ENCODE measurements around the gene STUB1. TPM values are rescaled to one million over a fixed set of nuclear protein-coding genes. Genes with fewer than 3 reads are reported as not detected.
A peak's percentile ranks its signal among the peaks of the same experiment; 100 is the strongest.

Gene STUB1
- total RNA-seq, 1 donor from 2014 or later, result 118 TPM

DNA sequence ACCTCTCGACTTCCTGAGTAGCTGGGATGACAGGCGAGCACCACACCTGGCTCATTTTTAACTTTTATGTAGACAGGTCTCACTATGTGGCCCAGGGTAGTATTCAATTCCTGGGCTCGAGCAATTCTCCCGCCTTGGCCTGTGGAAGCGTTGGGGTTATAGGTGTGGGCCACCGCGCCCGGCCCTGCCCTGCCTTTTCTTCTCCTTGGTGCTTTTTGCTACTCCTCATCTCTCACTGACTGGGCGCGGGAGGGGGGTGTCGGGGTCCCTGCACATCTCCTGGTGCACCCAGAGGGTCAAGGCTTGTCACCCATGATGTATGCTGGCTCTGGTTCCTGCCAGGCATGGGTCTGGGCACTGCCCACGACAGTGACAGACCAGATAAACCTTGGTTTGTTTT is 35.7 kb upstream of the STUB1 start:
- DNase-seq (ENCODE audit: low spot score), result no peak

DNA sequence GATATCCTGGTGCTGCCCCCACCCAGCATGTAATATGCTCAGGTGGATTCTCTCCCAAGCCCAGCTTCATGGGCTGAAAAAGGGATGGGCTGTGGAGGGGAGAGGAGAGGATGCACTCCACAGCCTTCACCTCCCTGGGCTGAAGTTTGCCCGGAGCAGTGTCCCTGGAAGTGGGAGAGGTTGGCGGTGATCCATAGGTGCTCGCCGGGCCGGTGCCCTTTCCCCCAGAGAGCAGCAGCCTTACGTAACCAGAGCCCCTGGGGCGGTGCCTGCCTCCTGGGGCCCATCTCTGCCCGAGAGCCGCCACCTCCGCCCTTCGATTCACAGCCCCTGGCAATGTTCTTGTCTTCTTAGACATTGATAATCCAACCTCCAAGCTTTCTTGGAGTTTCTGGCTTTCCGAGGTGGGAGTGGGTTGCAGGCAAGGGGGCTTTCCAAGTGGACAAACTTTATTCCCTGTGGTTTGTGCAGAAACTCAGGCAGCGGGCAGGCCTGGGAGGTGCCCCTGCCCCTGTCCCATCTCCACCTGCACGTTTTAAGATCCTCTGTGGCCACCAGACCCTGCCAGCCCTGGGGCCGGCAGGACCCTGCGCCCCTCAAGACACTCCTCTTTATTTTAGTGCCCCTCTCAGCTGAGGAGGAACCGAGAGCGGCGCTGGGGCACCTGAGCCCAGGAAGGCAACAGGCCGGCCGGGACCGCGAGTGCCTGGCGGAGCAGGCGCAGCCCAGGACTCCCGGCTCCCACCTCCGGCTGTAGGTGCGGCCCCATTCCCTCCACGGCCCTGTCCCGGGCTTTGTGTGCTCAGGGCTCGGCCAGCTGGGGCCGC is 34.1 kb upstream of the STUB1 start:
- DNase-seq (ENCODE audit: low spot score), result no peak

DNA sequence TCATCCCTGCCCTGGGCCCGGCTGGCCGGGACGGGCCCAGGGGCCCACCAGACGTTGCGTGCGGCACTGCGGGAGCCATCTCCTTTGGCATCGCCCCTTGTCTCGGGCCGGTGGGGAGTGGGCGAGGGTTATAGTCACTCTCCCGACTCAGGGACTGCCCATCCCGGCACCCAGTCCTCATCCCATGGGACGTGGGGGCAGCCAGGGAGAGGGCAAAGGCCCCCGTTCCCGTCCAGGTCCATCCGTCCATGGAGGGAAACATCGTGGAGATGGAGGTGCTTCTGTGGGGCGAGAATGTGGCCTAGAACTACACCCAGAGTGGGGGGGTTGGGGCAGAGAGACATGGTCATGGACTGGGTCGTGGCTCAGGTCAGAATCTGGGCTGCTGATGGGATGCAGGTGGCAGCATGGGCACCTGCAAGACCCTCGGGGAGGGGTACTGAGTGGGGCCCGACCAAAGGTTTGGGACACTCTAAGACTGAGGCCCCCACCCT is 33.5 kb upstream of the STUB1 start:
- no peak for DNase-seq (ENCODE audit: low spot score)

DNA sequence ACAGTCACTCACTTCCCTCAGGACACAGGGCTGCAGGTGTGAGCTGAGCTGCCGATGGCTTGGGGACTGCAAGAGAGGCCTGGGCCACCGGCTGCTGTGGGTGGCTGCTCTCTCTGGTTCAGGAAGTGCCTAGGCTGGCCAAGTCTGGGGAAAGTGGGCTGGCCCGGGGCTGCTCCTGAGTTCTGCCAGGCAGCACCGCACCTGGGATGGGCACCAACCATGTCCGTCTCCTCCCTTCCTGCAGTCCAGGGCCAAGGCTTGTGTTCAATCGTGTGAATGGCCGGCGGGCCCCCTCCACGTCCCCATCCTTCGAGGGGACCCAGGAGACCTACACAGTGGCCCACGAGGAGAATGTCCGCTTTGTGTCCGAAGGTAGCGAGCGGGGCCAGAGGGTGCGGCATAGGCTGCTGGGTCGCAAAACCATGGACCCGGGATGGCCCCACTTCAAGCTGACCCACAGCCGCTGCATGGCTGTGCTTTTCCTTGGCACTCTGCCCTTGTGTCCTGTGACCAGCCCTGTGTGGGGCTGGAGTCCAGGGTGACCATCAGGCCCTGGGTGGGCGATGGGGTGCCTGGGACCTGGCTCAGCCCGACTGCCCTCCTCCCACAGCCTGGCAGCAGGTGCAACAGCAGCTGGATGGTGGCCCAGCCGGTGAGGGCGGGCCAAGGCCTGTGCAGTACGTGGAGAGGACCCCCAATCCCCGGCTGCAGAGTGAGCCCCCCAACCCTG is 32.9 kb upstream of the STUB1 start:
- DNase-seq (ENCODE audit: low spot score), result no peak

DNA sequence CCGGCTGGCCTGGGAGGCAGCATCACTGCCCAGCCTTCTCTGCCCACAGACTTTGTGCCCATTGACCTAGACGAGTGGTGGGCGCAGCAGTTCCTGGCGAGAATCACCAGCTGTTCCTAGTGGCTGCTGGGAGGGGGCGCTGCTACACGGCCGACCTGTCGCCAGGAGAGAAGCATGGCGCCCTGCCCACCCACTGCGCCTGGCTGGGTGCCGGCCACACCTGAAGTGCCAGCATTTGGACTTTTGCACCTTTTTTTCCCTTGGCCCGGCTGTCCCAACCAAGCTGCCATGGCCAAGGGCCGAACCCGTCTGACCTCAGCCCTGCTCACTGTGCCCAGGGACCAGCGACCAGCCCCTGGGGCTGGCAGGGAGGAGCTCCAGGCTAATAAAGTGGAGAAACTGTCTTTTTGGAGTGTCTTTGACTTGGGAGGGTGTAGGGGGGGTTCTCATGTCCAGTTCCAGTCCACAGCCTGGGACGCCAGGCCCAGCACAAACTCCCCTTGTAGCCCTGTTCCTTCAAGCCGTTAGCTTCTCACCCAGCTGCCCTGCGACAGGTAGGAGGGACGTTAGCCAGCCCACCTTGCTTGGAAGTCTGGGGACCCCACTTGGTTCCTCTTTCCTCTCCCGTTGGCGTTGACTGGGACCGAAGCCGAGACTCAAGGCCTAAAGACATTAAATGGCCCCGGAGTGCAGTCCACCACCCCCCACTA is 32.0 kb upstream of the STUB1 start:
- no peak for DNase-seq (ENCODE audit: low spot score)

DNA sequence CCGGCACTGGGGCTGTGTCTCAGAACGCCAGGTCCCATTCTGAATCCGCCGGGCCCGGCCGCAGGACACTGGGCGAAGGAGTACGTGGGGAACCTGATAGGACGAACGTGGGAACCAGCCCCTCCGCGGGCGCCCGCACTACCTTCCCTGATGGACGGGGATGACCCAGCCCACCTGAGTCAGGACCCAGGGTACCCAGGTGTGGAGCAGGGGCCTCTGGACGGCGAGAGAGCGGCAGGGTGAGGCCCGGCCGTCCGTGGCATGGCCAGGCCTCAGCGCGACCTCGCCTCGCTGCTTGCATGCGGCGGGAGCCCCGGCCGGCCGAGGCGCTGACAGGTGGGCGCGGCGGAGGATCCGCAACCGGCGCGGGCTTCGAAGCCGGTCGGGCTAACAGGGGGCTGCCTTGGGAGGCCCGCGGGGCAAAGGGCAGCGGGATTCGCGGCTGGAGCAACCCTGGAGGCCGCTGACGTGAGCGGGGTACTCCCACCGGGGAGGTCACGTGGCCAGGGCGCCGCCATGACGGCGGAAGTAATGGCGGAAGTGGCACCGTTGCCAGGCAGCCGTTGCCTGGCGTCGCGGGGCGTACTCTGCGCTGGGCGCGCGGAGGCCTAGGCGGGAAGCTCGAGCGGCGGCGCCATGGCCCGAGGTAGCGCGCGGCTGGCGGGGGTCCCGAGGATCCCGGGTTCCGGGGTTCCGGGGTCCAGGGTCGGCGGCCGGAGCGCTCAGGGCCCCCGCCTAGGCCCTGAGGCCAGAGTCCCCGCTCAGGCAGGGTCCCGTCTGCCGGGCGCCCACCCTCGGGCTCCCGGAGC is 31.2 kb upstream of the STUB1 start, which contains the start of gene WDR90:
Gene WDR90, plus strand, starts transcription at position 585 of the 809 bp plus-strand sequence. Its CDS starts 52 bp downstream, at position 637.
- peak; percentile 95 for DNase-seq (ENCODE audit: low spot score)

DNA sequence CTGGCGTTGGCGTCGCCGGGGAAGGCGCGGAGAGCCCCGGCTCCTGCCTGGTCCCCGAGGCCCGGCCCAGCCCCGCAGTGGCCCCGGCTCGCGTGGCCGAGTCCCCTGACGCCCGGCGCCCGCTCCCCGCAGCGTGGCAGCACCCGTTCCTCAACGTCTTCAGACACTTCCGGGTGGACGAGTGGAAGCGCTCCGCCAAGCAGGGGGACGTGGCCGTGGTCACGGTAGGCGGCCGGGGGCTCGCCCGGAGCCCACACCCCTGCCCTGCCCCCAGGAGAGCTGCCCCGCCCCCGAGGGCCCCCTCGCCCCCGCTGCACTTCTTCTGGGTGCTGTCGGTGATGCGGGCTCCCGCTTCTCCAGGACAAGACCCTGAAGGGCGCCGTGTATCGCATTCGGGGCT is 30.6 kb upstream of the STUB1 start:
- no peak for DNase-seq (ENCODE audit: low spot score)

DNA sequence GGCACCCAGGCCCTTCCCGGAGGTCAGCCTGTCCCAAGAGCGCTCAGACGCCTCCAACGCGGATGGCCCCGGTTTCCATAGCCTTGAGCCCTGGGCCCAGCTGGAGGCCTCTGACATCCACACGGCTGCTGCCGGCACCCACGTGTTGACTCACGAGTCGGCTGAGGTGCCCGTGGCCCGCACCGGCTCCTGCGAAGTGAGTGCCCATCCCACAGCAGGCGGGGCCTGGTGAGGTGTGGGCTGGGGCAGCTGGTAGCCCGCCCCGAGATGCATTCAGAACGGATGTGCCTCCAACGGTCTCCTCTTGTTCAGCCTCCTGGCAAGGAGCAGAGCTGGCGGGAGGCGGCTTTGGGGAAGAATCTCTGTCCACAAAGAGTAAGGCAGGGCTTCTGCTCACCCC is 28.4 kb upstream of the STUB1 start:
- no peak for DNase-seq (ENCODE audit: low spot score)

DNA sequence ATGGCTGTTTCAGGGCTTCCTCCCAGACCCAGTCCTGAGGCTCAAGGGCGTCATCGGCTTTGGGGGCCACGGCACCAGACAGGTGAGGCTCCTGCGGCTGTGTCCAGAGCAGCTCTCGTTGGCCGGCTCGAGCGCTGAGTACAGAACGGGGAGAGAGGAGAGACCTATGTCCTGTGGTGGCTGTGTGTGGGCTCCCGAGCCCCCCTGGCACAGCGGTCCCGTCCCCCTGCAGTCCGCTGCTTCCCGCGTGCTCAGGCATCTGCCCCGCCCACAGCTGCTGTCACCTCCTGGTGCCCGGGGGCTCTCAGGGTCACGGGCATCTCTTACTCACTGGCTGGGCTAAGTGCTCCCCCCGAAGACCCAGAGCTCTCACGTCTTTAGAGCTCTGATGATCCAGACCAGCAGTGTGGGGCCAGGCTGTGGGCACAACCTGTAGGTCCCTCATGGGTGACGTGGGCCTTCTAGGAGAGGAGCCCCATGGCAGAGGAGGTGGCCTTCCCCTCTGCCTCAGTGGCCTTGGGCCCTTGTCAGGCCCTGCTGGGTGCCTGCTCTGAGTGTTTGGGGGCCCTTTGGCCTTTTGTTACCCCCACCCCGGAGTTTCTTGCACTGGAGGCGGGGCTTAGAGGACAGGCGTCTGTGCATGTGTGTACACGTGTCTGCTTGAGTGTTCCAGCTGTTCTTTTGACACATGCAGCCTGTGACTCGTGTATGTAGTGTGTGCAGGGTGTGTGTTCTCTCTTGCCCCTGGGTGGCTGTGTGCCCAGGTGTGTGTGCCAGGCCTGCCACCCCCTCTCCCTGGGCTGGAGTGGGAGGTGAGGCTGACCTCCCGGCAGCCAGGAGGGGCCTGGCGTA is 27.5 kb upstream of the STUB1 start:
- no peak for DNase-seq (ENCODE audit: low spot score)

DNA sequence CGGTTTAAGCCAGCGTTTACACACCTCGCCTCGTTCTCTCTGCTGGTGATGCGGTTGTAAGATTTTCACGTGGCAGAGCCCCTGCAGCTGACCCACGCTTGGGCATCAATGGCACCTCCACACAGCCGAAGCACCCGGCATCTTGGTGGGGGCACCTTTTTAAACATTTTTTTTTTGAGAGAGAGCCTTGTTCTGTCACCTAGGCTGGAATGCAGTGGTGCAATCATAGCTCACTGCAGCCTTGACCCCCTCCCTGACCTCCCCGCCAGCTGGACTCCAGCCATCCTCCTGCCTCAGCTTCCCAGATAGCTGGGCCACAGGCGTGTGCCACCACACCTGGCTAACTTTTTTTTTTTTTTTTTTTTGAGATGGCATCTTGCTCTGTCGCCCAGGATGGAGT is 26.2 kb upstream of the STUB1 start:
- no peak for DNase-seq (ENCODE audit: low spot score)

DNA sequence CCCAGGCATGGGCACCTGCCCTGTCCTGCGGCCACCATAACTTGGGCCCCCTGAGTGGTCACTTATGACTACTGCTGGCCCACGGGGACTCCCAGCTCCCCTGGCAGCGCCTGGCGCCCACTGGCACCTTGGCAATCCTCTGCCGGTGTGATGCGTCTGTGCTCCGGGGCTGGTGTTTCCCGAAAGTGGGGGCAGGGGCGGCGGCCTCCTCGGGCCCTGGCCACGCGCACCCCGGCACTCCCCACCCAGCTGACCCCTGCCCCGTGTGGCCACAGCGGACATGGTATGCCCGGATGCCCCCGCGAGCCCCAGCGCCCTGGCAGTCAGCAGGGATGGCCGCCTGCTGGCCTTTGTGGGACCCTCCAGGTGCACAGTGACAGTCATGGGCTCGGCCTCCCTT is 22.7 kb upstream of the STUB1 start:
- DNase-seq (ENCODE audit: low spot score), result no peak

DNA sequence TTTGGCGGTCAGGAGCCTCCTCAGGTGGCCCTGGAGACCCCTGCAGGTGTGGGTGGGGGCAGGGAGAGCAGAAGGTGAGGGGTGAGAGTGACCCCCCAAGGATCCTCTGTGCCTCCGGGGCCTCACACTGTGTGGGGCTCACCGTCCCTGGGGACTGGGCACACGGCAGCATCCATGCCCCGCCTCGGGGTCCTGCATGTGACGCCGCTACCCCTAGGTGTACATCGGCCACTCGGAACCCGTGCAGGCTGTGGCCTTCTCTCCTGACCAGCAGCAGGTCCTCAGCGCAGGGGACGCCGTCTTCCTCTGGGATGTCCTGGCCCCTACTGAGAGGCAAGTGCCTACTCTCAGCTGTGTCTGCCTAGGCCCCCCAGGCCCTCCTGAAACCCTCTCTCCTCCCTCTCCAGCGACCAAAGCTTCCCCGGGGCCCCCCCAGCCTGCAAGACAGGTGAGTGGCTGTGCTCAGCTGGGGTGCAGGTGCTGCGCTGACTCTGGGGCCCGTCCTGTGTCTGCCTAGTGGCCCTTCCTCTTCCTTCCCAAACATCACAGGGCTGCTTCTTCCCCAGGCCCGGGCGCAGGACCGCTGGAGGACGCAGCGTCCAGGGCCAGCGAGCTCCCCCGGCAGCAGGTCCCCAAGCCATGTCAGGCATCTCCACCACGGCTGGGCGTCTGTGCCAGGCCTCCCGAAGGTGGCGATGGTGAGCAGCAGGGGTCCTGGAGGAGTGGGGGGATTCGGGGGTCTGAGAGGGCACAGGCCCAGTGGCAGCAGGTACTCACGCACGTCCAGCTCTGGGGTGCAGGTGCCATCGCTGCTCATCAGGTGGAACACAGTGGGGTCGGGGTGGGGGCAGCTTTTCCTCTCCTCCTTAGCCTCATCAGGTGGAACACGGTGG is 21.3 kb upstream of the STUB1 start:
- no peak for DNase-seq (ENCODE audit: low spot score)

DNA sequence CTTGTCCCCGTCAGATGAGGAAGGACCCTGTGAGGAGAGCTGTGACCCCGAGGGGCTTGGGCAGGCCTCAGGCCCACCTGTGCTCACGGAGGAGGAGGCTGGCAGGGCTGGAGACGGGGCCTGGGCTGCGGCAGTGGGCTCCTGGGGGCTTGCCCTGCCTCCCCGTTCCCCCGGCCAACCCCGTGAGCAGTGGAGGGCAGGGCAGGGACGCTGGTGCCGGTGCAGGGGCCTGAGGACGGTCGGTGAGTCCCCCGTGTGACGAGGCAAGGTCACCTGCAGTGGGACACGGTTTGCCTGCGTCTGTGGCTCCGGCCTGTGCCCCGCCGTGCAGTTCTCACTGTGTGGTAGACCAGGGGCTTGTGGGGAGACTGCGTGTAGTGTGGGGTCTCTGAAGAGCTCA is 20.6 kb upstream of the STUB1 start:
- DNase-seq (ENCODE audit: low spot score), result no peak

DNA sequence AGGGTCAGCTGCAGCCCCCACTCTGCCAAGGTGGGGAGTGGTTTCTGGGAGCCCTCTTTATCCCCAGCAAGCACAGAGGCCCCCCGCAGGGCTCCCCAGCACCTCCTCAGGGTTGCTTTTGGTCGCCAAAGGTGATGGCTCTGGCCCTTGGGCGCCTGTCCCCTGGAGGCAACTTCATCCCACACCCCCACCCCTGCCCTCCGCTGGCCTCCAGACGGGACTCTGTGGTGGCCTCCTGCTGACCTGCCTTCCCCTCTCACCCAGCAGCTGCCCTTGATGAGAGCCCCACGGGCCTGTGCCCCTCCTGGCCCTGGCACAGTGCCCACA is 20.1 kb upstream of the STUB1 start:
- DNase-seq (ENCODE audit: low spot score), result no peak

DNA sequence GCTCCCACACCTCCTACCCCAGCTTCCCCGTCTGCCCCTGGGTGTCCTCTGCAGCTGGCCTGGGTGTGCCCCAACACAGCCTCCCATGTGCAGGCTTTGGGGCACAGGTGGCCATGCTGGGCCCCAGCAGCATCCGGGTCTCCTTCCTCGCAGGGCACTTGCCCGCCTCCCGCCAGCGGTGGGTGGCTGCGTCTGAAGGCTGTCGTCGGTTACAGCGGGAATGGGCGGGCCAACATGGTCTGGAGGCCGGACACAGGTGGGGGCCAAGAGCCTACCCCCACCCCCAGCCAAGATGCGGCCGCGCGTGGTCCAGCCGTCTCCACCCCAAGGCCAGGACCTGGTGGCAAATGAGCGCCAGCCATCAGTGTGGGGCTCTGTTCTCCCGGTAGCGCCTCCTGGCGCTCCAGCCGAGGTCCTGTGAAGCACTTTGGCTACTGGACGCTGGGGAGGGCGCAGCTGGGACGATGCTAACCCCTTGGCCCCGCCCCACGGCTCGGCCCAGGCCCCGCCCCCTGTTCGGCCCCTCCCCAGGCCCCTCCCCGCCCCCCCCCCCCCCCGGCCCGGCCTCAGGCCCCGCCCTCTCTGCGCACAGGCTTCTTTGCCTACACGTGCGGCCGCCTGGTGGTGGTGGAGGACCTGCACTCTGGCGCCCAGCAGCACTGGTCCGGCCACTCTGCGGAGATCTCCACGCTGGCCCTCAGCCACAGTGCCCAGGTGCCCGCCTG is 19.6 kb upstream of the STUB1 start:
- DNase-seq (ENCODE audit: low spot score), result peak; percentile 85

DNA sequence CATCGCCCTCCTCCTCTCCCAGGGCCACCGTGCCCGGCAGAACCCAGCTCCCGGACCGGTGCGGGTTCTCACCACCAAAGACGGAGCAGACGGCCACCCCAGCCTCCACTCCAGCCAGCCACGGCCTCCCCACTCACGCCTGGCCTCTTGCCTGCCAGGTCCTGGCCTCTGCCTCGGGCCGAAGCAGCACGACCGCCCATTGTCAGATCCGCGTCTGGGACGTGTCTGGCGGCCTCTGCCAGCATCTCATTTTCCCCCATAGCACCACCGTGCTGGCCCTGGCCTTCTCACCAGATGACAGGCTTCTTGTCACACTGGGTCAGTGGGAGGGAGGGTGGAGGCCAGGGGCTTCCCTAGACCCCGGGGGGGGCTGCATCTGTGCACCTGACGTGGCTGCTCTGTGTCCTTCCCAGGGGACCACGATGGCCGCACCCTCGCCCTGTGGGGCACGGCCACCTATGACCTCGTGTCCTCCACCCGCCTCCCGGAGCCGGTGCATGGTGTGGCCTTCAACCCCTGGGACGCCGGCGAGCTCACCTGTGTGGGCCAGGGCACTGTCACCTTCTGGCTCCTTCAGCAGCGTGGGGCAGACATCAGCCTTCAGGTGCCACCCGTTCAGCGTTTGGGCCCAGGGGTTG is 18.9 kb upstream of the STUB1 start:
- no peak for DNase-seq (ENCODE audit: low spot score)

DNA sequence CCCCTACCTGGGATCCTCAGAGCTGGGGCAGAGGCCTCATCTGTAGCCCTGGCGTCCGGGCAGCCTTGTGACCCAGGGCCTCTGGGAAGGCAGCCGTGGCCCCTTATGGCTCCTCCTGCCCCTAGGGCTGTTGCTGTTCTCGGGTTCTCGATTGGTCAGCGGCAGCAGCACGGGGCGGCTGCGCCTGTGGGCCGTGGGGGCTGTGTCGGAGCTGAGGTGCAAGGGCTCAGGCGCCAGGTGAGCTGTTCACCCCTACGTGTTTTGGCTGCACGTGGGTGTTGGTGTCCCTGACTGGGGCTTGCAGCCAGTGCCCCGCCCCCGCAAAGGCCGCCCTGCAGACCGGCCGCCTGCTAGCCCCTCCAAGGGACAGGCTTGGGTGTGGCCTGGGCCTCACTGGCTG is 18.1 kb upstream of the STUB1 start:
- no peak for DNase-seq (ENCODE audit: low spot score)

DNA sequence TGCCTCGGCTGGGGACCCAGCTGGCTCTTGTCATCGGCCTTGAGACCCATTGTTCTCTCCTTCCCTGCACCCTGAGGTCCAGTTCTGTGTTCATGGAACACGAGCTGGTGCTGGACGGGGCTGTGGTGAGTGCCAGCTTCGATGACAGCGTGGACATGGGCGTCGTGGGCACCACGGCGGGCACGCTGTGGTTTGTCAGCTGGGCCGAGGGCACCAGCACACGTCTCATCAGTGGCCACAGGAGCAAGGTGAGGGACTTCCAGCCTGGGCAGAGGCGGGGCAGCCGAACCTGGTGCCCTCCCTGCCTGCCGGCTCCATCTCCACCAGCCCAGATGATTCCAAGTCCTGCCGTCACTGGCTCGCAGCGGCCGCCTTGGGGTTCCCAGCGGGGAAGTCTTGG is 17.6 kb upstream of the STUB1 start:
- no peak for DNase-seq (ENCODE audit: low spot score)

DNA sequence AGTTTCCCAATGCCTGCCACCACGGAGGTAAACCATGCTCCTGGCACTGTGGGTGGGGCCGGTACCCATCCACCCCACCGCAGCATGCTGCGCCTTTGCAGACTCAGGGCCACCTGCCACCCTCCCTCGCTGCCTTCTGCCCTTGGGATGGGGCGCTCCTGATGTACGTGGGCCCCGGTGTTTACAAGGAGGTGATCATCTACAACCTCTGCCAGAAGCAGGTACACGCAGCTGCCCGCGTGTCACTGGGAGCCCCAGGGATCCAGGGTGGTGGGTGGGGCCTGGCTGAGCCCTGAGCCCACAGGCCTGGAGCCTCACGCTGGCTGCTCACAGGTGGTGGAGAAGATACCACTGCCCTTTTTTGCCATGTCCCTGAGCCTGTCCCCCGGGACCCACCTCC is 13.6 kb upstream of the STUB1 start:
- DNase-seq (ENCODE audit: low spot score), result no peak

Measured in ureter (tissue), 1 donor.